Measurements from ENCODE around the gene GPX4.

GPX4 gene

GRCh38 chr19:1146412-1146699 lies 42.6 kb downstream of the GPX4 start:
- Histone ChIP-seq H3K4me3 (ENCODE audit: low read depth, low read length, poor library complexity, severe bottlenecking) (no peak overlapping the region), H3K36me3 (ENCODE audit: insufficient read depth, low read length) (peaks cover 7% of the 10 kb centered on the region; the same call in 1 of the 2 replicates), H3K9me2 (ENCODE audit: low read depth, low read length) (no peaks in the 10 kb centered on the region), H3F3A (ENCODE audit: insufficient read depth, low read length) (no peaks in the 10 kb centered on the region), H3K27ac (ENCODE audit: low read depth, low read length, poor library complexity, severe bottlenecking) (no peak overlapping the region), H3K9ac (ENCODE audit: low read length) (no peak overlapping the region), H3K79me2 (ENCODE audit: insufficient read depth, low read length) (no peaks in the 10 kb centered on the region), H3K4me1 (ENCODE audit: insufficient read depth, low read length, severe bottlenecking) (no peaks in the 10 kb centered on the region), H3K9me3 (ENCODE audit: low read length) (no peaks in the 10 kb centered on the region), H2AFZ (ENCODE audit: low read length) (no peak overlapping the region), H3K27me3 (ENCODE audit: insufficient read depth, low read length) (no peaks in the 10 kb centered on the region), H4K20me1 (ENCODE audit: insufficient read depth, low read length) (no peaks in the 10 kb centered on the region), H3K4me2 (ENCODE audit: low read length) (no peak overlapping the region)
- TF ChIP-seq, protein P1, sequence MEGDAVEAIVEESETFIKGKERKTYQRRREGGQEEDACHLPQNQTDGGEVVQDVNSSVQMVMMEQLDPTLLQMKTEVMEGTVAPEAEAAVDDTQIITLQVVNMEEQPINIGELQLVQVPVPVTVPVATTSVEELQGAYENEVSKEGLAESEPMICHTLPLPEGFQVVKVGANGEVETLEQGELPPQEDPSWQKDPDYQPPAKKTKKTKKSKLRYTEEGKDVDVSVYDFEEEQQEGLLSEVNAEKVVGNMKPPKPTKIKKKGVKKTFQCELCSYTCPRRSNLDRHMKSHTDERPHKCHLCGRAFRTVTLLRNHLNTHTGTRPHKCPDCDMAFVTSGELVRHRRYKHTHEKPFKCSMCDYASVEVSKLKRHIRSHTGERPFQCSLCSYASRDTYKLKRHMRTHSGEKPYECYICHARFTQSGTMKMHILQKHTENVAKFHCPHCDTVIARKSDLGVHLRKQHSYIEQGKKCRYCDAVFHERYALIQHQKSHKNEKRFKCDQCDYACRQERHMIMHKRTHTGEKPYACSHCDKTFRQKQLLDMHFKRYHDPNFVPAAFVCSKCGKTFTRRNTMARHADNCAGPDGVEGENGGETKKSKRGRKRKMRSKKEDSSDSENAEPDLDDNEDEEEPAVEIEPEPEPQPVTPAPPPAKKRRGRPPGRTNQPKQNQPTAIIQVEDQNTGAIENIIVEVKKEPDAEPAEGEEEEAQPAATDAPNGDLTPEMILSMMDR (IDR thresholded peaks at IDR 0.05; ENCODE audit: low read length) = no peak
- no peak for TF ChIP-seq EZH2 (IDR thresholded peaks at IDR 0.05; ENCODE audit: borderline replicate concordance, low read length)

DNA sequence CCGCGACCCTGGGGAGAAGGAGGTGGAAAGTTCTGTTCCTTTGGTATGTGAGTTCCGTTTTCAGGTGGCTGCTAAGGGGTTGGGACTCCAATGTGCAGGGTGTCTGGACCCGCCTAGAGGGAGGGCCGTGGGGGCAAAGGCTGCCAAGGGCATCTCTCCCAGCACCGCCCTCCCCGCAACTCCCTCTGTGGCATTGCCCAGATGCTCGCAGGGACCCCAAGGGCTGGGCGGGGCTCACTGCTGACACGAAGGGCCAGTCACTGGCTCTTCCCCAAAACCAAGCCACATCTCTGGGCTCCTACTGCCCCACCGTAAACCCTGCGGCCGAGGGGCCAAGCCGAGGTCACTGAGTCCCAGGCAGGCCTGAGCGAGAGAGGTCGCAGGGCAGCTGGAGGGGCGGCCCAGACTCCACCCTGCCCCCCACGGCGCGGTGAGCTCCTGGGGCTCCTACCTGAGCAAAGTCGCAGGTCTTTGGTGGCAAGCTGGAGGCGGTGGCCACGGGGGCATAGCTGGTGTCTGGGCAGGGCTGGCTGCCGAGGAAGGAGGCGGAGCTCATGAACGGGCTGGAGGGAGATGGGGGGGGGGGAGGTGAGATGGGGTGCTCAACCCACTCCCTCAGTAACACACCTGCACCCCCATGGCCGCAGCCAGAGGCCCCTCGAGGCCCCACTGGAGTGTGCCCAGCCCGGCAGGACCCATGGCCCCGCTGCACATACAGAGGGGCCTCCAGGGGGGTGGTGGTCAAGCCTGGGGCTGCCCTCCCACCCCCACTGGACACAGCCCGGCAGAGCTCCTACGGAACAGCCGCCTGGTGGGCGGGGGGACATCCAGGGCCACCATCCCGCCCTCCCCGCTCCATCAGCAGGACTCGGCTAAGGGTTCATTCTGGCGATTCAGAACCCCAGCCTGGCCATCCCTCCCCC lies 43.3 kb downstream of the GPX4 start:
- TF ChIP-seq, protein P1 (IDR thresholded peaks at IDR 0.05; ENCODE audit: low read length) = no peak
- no peak for TF ChIP-seq EZH2 (IDR thresholded peaks at IDR 0.05; ENCODE audit: borderline replicate concordance, low read length)
- Histone ChIP-seq H3K36me3 (ENCODE audit: insufficient read depth, low read length) (peaks cover 11% of the 10 kb centered on the region), H2AFZ (ENCODE audit: low read length) (no peak overlapping the region), H3K4me1 (ENCODE audit: insufficient read depth, low read length, severe bottlenecking) (no peaks in the 10 kb centered on the region), H3K79me2 (ENCODE audit: insufficient read depth, low read length) (no peaks in the 10 kb centered on the region), H3K9ac (ENCODE audit: low read length) (no peak overlapping the region), H3K27ac (ENCODE audit: low read depth, low read length, poor library complexity, severe bottlenecking) (no peak overlapping the region), H3K9me2 (ENCODE audit: low read depth, low read length) (no peaks in the 10 kb centered on the region), H3K27me3 (ENCODE audit: insufficient read depth, low read length) (no peaks in the 10 kb centered on the region), H3F3A (ENCODE audit: insufficient read depth, low read length) (no peaks in the 10 kb centered on the region), H3K9me3 (ENCODE audit: low read length) (no peaks in the 10 kb centered on the region), H3K4me2 (ENCODE audit: low read length) (no peak overlapping the region), H3K4me3 (ENCODE audit: low read depth, low read length, poor library complexity, severe bottlenecking) (no peak overlapping the region), H4K20me1 (ENCODE audit: insufficient read depth, low read length) (no peaks in the 10 kb centered on the region)

DNA sequence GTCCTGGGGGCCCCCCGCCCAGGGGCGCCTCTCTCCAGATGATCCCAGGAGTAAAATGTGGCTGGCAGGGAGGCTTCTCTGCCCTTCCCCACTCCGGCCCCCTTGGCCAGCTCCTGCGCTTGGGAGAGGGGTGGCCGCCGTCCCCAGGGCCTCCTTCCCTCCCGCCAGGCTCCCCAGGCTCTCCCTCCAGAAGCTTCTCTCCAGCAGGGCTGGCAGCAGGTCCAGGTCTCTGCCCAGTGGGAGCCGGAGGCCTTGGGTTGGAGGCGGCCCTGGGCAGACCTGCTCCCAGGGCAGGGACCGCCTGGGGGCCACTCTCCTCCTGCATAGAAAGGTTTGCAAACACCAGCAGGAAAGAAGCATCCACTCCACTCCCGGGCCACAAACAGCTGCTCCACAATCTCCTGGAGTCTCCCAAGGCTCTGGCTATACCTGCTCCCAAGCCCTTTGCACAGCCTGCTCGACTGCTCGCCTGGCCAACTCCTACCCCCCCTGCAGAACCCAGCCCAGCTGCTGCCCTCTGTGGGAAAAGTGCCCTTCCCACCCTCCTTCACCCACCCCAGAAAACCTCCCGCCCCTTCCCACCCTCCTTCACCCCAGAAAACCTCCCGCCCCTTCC lies 44.2 kb downstream of the GPX4 start:
- Histone ChIP-seq H3K9me2 (ENCODE audit: low read depth, low read length) (no peaks in the 10 kb centered on the region), H3K27me3 (ENCODE audit: insufficient read depth, low read length) (no peaks in the 10 kb centered on the region), H3F3A (ENCODE audit: insufficient read depth, low read length) (no peaks in the 10 kb centered on the region), H3K36me3 (ENCODE audit: insufficient read depth, low read length) (peaks cover 18% of the 10 kb centered on the region), H3K9ac (ENCODE audit: low read length) (no peak overlapping the region), H3K27ac (ENCODE audit: low read depth, low read length, poor library complexity, severe bottlenecking) (no peak overlapping the region), H3K9me3 (ENCODE audit: low read length) (no peaks in the 10 kb centered on the region), H2AFZ (ENCODE audit: low read length) (no peak overlapping the region), H3K4me1 (ENCODE audit: insufficient read depth, low read length, severe bottlenecking) (no peaks in the 10 kb centered on the region), H3K4me2 (ENCODE audit: low read length) (no peak overlapping the region), H3K4me3 (ENCODE audit: low read depth, low read length, poor library complexity, severe bottlenecking) (no peak overlapping the region), H4K20me1 (ENCODE audit: insufficient read depth, low read length) (no peaks in the 10 kb centered on the region), H3K79me2 (ENCODE audit: insufficient read depth, low read length) (no peaks in the 10 kb centered on the region)
- no peak for TF ChIP-seq EZH2 (IDR thresholded peaks at IDR 0.05; ENCODE audit: borderline replicate concordance, low read length)
- TF ChIP-seq, protein P1 (IDR thresholded peaks at IDR 0.05; ENCODE audit: low read length) = no peak

Measured in OCI-LY1 (cell line).